Pancreas (tissue), 10 donors: ENCODE measurements around the gene KCNJ14. TPM values are rescaled to one million over a fixed set of nuclear protein-coding genes. Genes with fewer than 3 reads are reported as not detected.

ENCODE experiments used
- ATAC-seq, 4 donors: fragments of 200-7000 bp; cut with Tn5 transposase; one replicate each; pipeline versions ENCODE4 v1.8.0 to v1.9.1; 2020; ENCODE audit warnings: mild to moderate bottlenecking in 4 of 4, moderate library complexity in 4 of 4
- DNase-seq, 6 donors: peaks; one replicate each; pipeline ENCODE4 v3.0.0-alpha.2; 2020
- FAIRE-seq: peaks from 2 replicates; lab custom pipeline; 2012; peaks lifted over from hg19 to GRCh38; lab: Jason Lieb, UNC
- H3K27ac ChIP-seq, 4 donors: fragments of 200-600 bp; sonication (generic); 1 replicate in 3 of 4; 2 replicates in 1 of 4; pipeline versions ENCODE4 v1.5.0 to v1.8.0; 2020
- H3K27me3 ChIP-seq, 4 donors: fragments of 200-600 bp; one replicate each; pipeline ENCODE4 v1.8.0; 2021
- H3K36me3 ChIP-seq, 3 donors: fragments of 200-600 bp; sonication (generic) in 1 of 3; one replicate each; pipeline versions ENCODE4 v1.5.0 to v1.8.0; 2020 to 2021
- H3K4me1 ChIP-seq, 3 donors: fragments of 200-600 bp; one replicate each; pipeline ENCODE4 v1.8.0; 2021
- H3K4me3 ChIP-seq, 4 donors: fragments of 200-600 bp; sonication (generic) in 2 of 4; one replicate each; pipeline versions ENCODE4 v1.5.0 to v1.8.0; 2020 to 2021
- H3K9me3 ChIP-seq, 4 donors: fragments of 200-600 bp; one replicate each; pipeline ENCODE4 v1.8.0; 2021
- CTCF ChIP-seq, 4 donors: fragments of 200-600 bp; sonication (generic) in 3 of 4; IDR thresholded peaks; one replicate each; pipeline versions ENCODE4 v1.5.0 to v1.8.0; 2021; ENCODE audit warnings: antibody characterized with exemption in 4 of 4
- WGBS, 2 donors: extraction: QIAGEN DNeasy Blood & Tissue Kit; methylation state at CpG; one replicate each; pipeline ENCODE4 v1.1.7; 2013; 5-methylcytosine and 5-hydroxymethylcytosine counted together
- intact Hi-C, 3 donors: fragments of 100-400 bp; cut with DNase I; formaldehyde crosslinking; loops; one replicate each; pipeline versions ENCODE4 v1.11.1 to v1.14.2; 2022
- polyA plus RNA-seq, 2 donors: library from polyadenylated mRNA; stranded (reverse); fragments of 200-250 nt; gene quantifications; one replicate each; pipeline ENCODE4 v1.2.3, GENCODE V29; 2013
- total RNA-seq, 6 donors: library from RNA; stranded (reverse); fragmentation: NEBNext Ultra II Directional in 4 of 6; extraction: Animal tissue kit (Norgen Biotek cat#: 25700) in 4 of 6; gene quantifications; one replicate each; pipeline versions ENCODE4 v1.2.1 to v1.2.4, GENCODE V29; 2021 to 2023
- donor health status: healthy with polysubstance abuse.
- donor health status: DM: no; HTN: no; CAD: no; lungs with moderate emphysema.
- donor health status: DM: no; HTN: no; CAD: no.
- donor health status: control.
- donor health status: control.
- donor health status: Bipolar disorder and iron deficiency.
- donor health status: DM: yes; HTN: yes; CAD: no.
- donor health status: DM: no; HTN: no; CAD: no.
- donor health status: DM: no; HTN: no; CAD: no.
- donor health status: DM: yes; HTN: yes; CAD: no.

Gene KCNJ14
- total and polyA plus RNA-seq, 8 donors = 0.20 to 0.59 (median 0.42) TPM

- WGBS, 2 donors = 38 to 44% methylated on average over 30 to 32 of the region's 32 CpGs
- DNase-seq = peak in 2 of 6 donors; percentile 64 to 90
- peak in 1 of 4 donors; percentile 1 for ATAC-seq
- Histone ChIP-seq H3K4me3 (peak overlapping the region; percentile 26 to 61 (median 42)), H3K9me3 (no peaks in the 10 kb centered on the region), H3K4me1 (no peaks in the 10 kb centered on the region), H3K27me3 (no peaks in the 10 kb centered on the region), H3K27ac (peak overlapping the region in 1 of 4 donors; percentile 46), H3K36me3 (no peaks in the 10 kb centered on the region)
- no peak for FAIRE-seq
- TF ChIP-seq CTCF (IDR thresholded peaks at IDR 0.05) = no peak
- intact Hi-C loops = no loop called here
Measured at GRCh38 chr19:48500830-48501493, 45.6 kb downstream of the KCNJ14 start.

GRCh38 chr19:48501494-48502349, 46.3 kb downstream of the KCNJ14 start:
- no peaks in the 10 kb centered on the region for H3K36me3 ChIP-seq
- H3K27me3 ChIP-seq = no peaks in the 10 kb centered on the region
- no peak for TF ChIP-seq CTCF (IDR thresholded peaks at IDR 0.05)
- peak overlapping the region; percentile 26 to 61 (median 42) for H3K4me3 ChIP-seq
- 0 to 2% methylated on average over 18 to 20 of the region's 20 CpGs for WGBS, 2 donors
- peak; percentile 87 to 99 (median 96) for DNase-seq
- ATAC-seq = peak; percentile 79 to 87 (median 82)
- H3K9me3 ChIP-seq = no peaks in the 10 kb centered on the region
- intact Hi-C loops = no loop called here
- FAIRE-seq = no peak
- H3K27ac ChIP-seq = peak overlapping the region in 1 of 4 donors; percentile 46
- no peaks in the 10 kb centered on the region for H3K4me1 ChIP-seq

- 29 to 30% methylated on average over 26 to 27 of the region's 27 CpGs for WGBS, 2 donors
- DNase-seq = peak in 2 of 6 donors; percentile 93 to 97
- Histone ChIP-seq H3K27me3 (no peaks in the 10 kb centered on the region), H3K36me3 (no peaks in the 10 kb centered on the region), H3K9me3 (no peaks in the 10 kb centered on the region), H3K27ac (peak overlapping the region in 3 of 4 donors; percentile 26 to 75 (median 57)), H3K4me3 (peak overlapping the region in 2 of 4 donors; percentile 24 to 36), H3K4me1 (no peaks in the 10 kb centered on the region)
- FAIRE-seq = no peak
- TF ChIP-seq CTCF (IDR thresholded peaks at IDR 0.05) = no peak
- intact Hi-C loops = no loop called here
- ATAC-seq = no peak
Measured at GRCh38 chr19:48502350-48503018, 47.1 kb downstream of the KCNJ14 start.

- DNase-seq = peak in 1 of 6 donors; percentile 17
- Histone ChIP-seq H3K27ac (no peak overlapping the region), H3K27me3 (no peaks in the 10 kb centered on the region), H3K4me1 (no peaks in the 10 kb centered on the region), H3K9me3 (no peaks in the 10 kb centered on the region), H3K36me3 (no peaks in the 10 kb centered on the region), H3K4me3 (no peak overlapping the region)
- WGBS, 2 donors = 79 to 87% methylated on average over 5 of the region's 5 CpGs
- intact Hi-C loops = loop anchor here in 1 of 3 donors (5.0 kb wide), 1 partner anchor 76 kb away; no protein-coding TSS in a partner anchor
- no peak for ATAC-seq
- TF ChIP-seq CTCF (IDR thresholded peaks at IDR 0.05) = peak in 1 of 4 donors; percentile 11
- FAIRE-seq = no peak
Measured at GRCh38 chr19:48506138-48506733, 50.9 kb downstream of the KCNJ14 start.
